Stimulated activated CD8-positive, alpha-beta memory T cell treated with anti-CD3 and anti-CD28 coated beads, Interleukin-2, amount 100 ng/mL, for 1 hour (primary cell): Measurements from ENCODE around the gene HELZ.
"Not testable (repeated sequence)": the region's sequence is repeated elsewhere in the genome, so short reads cannot be mapped to it uniquely, and the experiment has no call there.

ENCODE experiments used
- DNase-seq, 2 donors: peaks; one replicate each; pipeline ENCODE4 v3.0.0-alpha.2; 2020; ENCODE audit warnings: low read depth in 2 of 2

The HELZ gene

GRCh38 chr17:67265436-67266019 lies 20.5 kb upstream of the HELZ start:
- no peak for DNase-seq

GRCh38 chr17:67262435-67263117 lies 17.6 kb upstream of the HELZ start:
- no peak for DNase-seq

GRCh38 chr17:67260170-67260987 lies 15.4 kb upstream of the HELZ start:
- DNase-seq: no peak

GRCh38 chr17:67258821-67259468 lies 13.9 kb upstream of the HELZ start:
- DNase-seq: no peak

- no peak for DNase-seq
Measured at GRCh38 chr17:67256075-67256732, 11.2 kb upstream of the HELZ start.

GRCh38 chr17:67253384-67253783 lies 8.4 kb upstream of the HELZ start:
- no peak for DNase-seq

DNA sequence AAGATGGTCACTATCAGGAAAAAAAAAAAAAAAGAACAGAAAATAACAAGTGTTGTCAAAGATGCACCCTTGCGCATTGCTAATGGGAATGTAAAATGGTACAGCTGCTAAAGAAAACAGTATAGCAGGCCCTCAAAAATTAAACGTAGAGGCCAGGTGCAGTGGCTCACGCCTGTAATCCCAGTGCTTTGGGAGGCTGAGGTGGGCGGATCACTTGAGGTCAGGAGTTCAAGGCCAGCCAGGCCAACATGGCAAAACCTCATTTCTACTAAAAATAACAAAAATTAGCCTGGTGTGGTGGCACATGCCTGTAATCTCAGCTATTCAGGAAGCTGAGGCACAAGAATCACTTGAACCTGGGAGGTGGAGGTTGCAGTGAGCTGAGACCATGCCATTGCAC lies 6.6 kb upstream of the HELZ start:
- not testable (repeated sequence) for DNase-seq

DNA sequence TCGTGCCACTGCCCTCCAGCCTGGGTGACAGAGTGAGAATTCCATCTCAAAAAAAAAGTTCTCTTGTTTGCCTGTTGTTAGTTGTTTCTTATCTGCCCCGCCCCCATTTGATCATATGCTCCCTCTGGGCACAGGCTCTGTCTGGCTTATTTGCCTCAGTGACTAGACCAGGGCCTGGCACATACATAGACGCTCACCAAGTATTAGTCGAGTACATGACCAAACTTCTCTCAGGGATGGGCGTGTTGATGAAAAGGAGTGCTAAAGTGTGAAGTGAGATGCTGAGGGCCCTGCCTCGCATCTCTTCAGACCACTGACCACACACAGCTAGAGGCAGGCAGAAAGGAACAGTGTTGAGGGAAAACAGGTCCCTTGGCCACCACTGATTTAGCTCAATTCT lies 3.3 kb upstream of the HELZ start:
- no peak for DNase-seq

- no peak for DNase-seq
Measured at GRCh38 chr17:67247416-67247900, 2.5 kb upstream of the HELZ start.

DNA sequence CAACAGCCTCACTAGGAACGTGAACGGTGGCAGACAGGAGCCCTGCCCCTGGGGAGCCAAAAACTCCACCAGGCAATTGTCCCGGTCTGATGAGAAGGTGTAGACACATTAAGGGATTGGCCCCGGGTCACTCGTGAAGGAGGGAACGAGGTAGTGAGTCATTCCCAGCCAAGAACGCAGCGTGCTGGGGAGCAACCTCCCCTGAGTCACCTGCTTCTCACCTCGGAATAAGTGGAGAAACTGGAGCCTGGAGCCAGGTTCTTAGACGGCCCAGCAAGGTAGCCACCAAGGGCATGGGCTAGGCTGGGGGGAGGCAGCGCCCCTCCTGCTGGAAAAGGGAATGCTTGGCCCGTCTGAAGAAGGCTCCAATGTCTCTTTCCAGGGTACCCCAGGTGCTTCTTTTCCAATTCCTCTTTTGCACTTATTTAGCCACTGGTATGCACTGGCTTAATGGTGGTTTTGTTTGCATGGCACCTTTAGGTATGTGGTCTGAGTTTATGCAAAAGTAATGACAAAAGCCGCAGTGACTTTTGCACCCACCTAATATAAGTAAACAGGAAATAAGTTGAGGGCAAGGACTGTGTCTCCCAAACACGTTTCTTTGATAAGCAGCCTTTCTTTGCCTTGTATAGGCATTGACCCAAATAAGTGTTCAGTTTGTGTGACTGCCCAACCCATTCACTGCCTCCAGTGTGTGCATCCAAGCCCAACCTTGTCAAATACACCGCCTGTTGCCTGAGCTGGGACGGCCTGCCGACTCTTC lies 1.8 kb upstream of the HELZ start:
- no peak for DNase-seq

DNA sequence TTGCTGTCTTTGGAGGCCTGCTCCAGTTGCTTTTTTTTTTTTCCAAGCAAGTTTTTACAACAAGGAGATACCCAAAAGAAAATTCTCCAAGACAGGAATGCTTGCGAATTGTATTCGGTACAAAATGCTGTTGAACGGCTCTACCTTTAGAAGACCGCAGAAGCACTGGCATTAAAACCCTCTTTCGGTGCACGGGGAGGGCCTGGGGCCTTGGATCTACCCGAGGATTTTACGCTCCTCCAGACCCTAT lies 1.3 kb upstream of the HELZ start:
- DNase-seq: no peak

DNA sequence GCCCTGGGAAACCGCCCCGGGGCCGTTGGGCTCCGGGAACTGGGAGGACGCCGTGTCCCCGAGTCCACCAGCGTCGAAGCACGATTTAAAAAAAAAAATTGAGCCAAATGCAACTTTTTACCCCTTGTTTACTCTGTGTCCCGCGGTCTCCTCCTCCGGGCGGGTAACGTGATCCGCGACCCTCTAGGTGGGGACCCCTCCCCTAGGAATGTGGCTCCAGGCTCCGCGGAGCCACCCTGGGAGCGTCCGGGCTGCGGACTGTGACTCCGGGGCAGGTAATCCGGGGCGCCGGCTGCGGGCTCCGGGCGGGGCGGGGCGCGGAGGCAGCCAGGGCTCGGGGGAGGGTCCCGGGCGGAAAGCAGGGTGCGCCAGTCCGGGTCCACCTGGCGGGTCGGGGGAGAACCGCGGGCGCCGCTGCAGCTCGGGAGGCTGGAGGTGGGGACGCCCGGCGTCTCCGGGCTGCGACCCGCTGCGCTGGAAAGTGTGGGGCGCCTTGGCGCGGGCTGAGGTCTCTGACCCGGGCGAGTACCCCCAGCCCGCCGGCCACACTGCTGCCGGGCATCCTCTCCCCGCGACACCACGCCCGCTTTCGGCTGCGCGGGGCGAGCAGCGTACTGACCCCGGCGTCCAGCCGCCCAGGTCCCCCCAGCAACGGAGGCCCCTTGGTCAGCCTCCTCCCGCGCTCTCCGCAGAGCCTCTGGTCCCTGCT lies 852 bp upstream of the HELZ start:
- DNase-seq: no peak

GRCh38 chr17:67244431-67245072 lies 444 bp downstream of the HELZ start:
- DNase-seq: no peak

- DNase-seq: no peak
Measured at GRCh38 chr17:67243284-67243683, 1.7 kb downstream of the HELZ start.

DNA sequence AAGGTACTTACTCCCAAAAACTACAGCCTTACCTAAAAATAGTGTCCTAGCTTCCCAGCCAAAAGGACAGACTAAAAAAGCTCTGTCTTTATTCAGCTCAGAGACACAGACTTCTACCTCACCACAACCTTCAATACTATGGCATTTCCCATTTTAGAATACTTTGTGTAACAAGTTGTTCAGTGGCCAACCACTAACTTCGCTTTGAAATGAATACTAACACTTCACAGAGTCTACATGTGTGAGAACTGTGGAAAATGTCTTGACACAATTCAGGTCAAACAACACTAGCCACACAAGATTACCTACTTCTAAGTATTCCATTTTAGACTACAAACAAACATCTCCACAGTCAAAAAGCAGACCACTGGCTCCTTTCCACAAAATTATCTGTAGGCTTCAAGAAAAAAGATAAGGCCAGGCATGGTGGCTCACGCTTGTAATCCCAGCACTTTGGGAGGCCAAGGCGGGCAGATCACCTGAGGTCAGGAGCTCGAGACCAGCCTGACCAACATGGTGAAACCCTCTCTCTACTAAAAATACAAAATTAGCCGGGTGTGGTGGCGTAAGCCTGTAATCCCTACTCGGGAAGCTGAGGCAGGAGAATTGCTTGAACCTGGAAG lies 3.2 kb downstream of the HELZ start:
- DNase-seq: no peak

DNA sequence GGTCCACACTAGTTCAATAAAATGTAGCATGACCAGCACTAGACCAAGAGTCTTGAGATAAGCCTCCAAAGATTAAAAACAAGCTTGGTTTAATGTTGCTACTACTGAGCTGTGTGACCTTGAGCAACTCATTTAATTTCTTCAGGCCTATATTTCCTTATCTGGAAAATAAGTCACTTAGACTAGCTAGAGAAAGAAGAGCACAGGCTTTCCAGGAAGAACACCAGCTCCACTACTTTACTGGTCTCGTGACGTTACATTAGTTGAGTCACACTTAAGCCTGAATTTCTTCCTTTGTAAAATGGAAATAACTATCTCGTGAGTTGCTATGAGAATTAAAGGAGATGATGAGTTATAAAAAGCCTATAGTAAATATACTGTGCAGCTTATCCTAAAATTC lies 5.4 kb downstream of the HELZ start:
- no peak for DNase-seq

GRCh38 chr17:67238991-67239390 lies 6.0 kb downstream of the HELZ start:
- no peak for DNase-seq

- no peak for DNase-seq
Measured at GRCh38 chr17:67232441-67232840, 12.6 kb downstream of the HELZ start.

- no peak for DNase-seq
Measured at GRCh38 chr17:67229109-67229955, 15.7 kb downstream of the HELZ start.
